Tibial nerve (tissue), 4 donors: ENCODE data around the gene FAM180A. TPM values are rescaled to one million over a fixed set of nuclear protein-coding genes. Genes with fewer than 3 reads are reported as not detected.

Experiments
- DNase-seq, 2 donors: peaks; one replicate each; pipeline ENCODE4 v3.0.0-alpha.2; 2019; ENCODE audit warnings: low spot score in 2 of 2
- H3K27ac ChIP-seq, 4 donors: fragments of 200-600 bp; sonication (generic) in 3 of 4; one replicate each; pipeline ENCODE4 v1.5.1; 2017 to 2019; ENCODE audit warnings: mild to moderate bottlenecking in 1 of 4
- H3K27me3 ChIP-seq, 2 donors: fragments of 200-600 bp; sonication (generic) in 1 of 2; one replicate each; pipeline versions ENCODE4 v1.5.1 to v1.6.0; 2017 to 2019
- H3K36me3 ChIP-seq, 3 donors: fragments of 200-600 bp; sonication (generic); one replicate each; pipeline ENCODE4 v1.5.1; 2018 to 2019
- H3K4me1 ChIP-seq, 4 donors: fragments of 200-600 bp; sonication (generic) in 3 of 4; one replicate each; pipeline ENCODE4 v1.5.1; 2017 to 2019
- H3K4me3 ChIP-seq, 4 donors: fragments of 200-600 bp; sonication (generic) in 3 of 4; one replicate each; pipeline ENCODE4 v1.5.1; 2017 to 2019; ENCODE audit warnings: mild to moderate bottlenecking in 1 of 4, moderate library complexity in 1 of 4
- H3K9me3 ChIP-seq, 4 donors: fragments of 200-600 bp; sonication (generic) in 3 of 4; one replicate each; pipeline ENCODE4 v1.5.1; 2017 to 2019
- CTCF ChIP-seq, 5 experiments: fragments of 200-600 bp in 3 of 5; fragments of 450-650 bp in 2 of 5; sonication (generic) in 3 of 5; IDR thresholded peaks; one replicate each; pipeline ENCODE4 v1.5.1; 2016 to 2019; ENCODE audit warnings: antibody characterized with exemption in 5 of 5, mild to moderate bottlenecking in 3 of 5, moderate library complexity in 2 of 5
- EP300 ChIP-seq, 2 donors: sonication (generic); formaldehyde crosslinking; IDR thresholded peaks; one replicate each; pipeline ENCODE4 v1.6.1; 2017; ENCODE audit warnings: antibody characterized with exemption in 2 of 2, mild to moderate bottlenecking in 1 of 2
- POLR2A ChIP-seq, 2 donors: fragments of 450-650 bp; IDR thresholded peaks; one replicate each; pipeline ENCODE4 v1.6.1; 2017; ENCODE audit warnings: antibody characterized with exemption in 2 of 2, mild to moderate bottlenecking in 2 of 2, moderate library complexity in 2 of 2
- WGBS, 2 donors: methylation state at CpG; one replicate each; pipeline ENCODE4 v1.1.5; 2018; 5-methylcytosine and 5-hydroxymethylcytosine counted together
- total RNA-seq, 4 donors: library from RNA; depleted of rRNA; stranded (reverse); fragments of >200 nt; gene quantifications; one replicate each; pipeline ENCODE4 v1.1.0, GENCODE V29; 2016

Gene FAM180A
- total RNA-seq, 4 donors from 2014 or later: 2.1 to 7.7 (median 3.7) TPM

- peaks cover 0 to 9% (median 3%) of the 10 kb centered on the region in 4 donors for H3K4me1 ChIP-seq
- 73 to 81% methylated on average over 4 of the region's 4 CpGs for WGBS, 2 donors
- no peaks in the 10 kb centered on the region for H3K36me3 ChIP-seq
- TF ChIP-seq CTCF (IDR thresholded peaks at IDR 0.05) (no peak), POLR2A (IDR thresholded peaks at IDR 0.05) (no peak), EP300 (IDR thresholded peaks at IDR 0.05) (no peak)
- no peaks in the 10 kb centered on the region for H3K9me3 ChIP-seq
- peak overlapping the region in 2 of 4 donors; percentile 61 to 88 for H3K27ac ChIP-seq
- DNase-seq: no peak
- H3K4me3 ChIP-seq: no peak overlapping the region
- H3K27me3 ChIP-seq: no peaks in the 10 kb centered on the region
Observed at GRCh38 chr7:135759532-135759931, 10.9 kb upstream of the FAM180A start.

GRCh38 chr7:135758531-135758932 is 9.9 kb upstream of the FAM180A start:
- H3K4me3 ChIP-seq: peak overlapping the region in 3 of 4 donors; percentile 7 to 29 (median 22)
- H3K36me3 ChIP-seq: no peaks in the 10 kb centered on the region
- H3K9me3 ChIP-seq: no peaks in the 10 kb centered on the region
- WGBS, 2 donors: 10 to 18% methylated on average over 5 of the region's 5 CpGs
- DNase-seq: peak; percentile 23 to 33
- H3K27me3 ChIP-seq: no peaks in the 10 kb centered on the region
- peak overlapping the region; percentile 61 to 88 (median 76) for H3K27ac ChIP-seq
- TF ChIP-seq POLR2A (IDR thresholded peaks at IDR 0.05): peak in 1 of 2 donors; percentile 24
- TF ChIP-seq CTCF (IDR thresholded peaks at IDR 0.05): no peak
- no peak for TF ChIP-seq EP300 (IDR thresholded peaks at IDR 0.05)
- H3K4me1 ChIP-seq: peaks cover 0 to 9% (median 3%) of the 10 kb centered on the region in 4 donors

- WGBS, 2 donors: 38 to 56% methylated on average over 8 of the region's 8 CpGs
- Histone ChIP-seq H3K27ac (peak overlapping the region in 3 of 4 donors; percentile 61 to 88 (median 88)), H3K9me3 (no peaks in the 10 kb centered on the region), H3K36me3 (no peaks in the 10 kb centered on the region), H3K27me3 (no peaks in the 10 kb centered on the region), H3K4me1 (peaks cover 0 to 9% (median 3%) of the 10 kb centered on the region in 4 donors), H3K4me3 (peak overlapping the region in 3 of 4 donors; percentile 7 to 29 (median 22))
- TF ChIP-seq CTCF (IDR thresholded peaks at IDR 0.05) (no peak), EP300 (IDR thresholded peaks at IDR 0.05) (no peak), POLR2A (IDR thresholded peaks at IDR 0.05) (no peak)
- peak in 1 of 2 donors; percentile 30 for DNase-seq
Observed at GRCh38 chr7:135757719-135758411, 9.3 kb upstream of the FAM180A start.

- no peaks in the 10 kb centered on the region for H3K27me3 ChIP-seq
- no peak for DNase-seq
- H3K4me1 ChIP-seq: peaks cover 0 to 9% (median 3%) of the 10 kb centered on the region in 4 donors
- TF ChIP-seq EP300 (IDR thresholded peaks at IDR 0.05) (no peak), POLR2A (IDR thresholded peaks at IDR 0.05) (no peak), CTCF (IDR thresholded peaks at IDR 0.05) (no peak)
- no peaks in the 10 kb centered on the region for H3K36me3 ChIP-seq
- H3K27ac ChIP-seq: no peak overlapping the region
- 70 to 72% methylated on average over 5 of the region's 5 CpGs for WGBS, 2 donors
- H3K9me3 ChIP-seq: no peaks in the 10 kb centered on the region
- no peak overlapping the region for H3K4me3 ChIP-seq
Observed at GRCh38 chr7:135756191-135756590, 7.6 kb upstream of the FAM180A start.

- H3K36me3 ChIP-seq: no peaks in the 10 kb centered on the region
- DNase-seq: no peak
- no peak for TF ChIP-seq POLR2A (IDR thresholded peaks at IDR 0.05)
- TF ChIP-seq CTCF (IDR thresholded peaks at IDR 0.05): no peak
- no peak for TF ChIP-seq EP300 (IDR thresholded peaks at IDR 0.05)
- no peaks in the 10 kb centered on the region for H3K27me3 ChIP-seq
- no peak overlapping the region for H3K27ac ChIP-seq
- no peak overlapping the region for H3K4me3 ChIP-seq
- H3K9me3 ChIP-seq: no peaks in the 10 kb centered on the region
- H3K4me1 ChIP-seq: peaks cover 0 to 9% (median 3%) of the 10 kb centered on the region in 4 donors
- 82 to 88% methylated on average over 11 of the region's 11 CpGs for WGBS, 2 donors
Observed at GRCh38 chr7:135755351-135755753, 6.7 kb upstream of the FAM180A start.
